GM23338 (cell line): ENCODE measurements around the gene OPTC. TPM values are rescaled to one million over a fixed set of nuclear protein-coding genes. Genes with fewer than 3 reads are reported as not detected.

Experiments used
- ATAC-seq: fragments of 200-7000 bp; cut with Tn5 transposase; 3 replicates; pipeline ENCODE4 v1.9.1; 2020
- DNase-seq: peaks from one replicate; pipeline ENCODE4 v3.0.0-alpha.2; 2015; ENCODE audit warnings: low spot score
- H2AFZ ChIP-seq: fragments of 200-600 bp; sonication (generic); 2 replicates; pipeline ENCODE4 v1.8.0; 2016; ENCODE audit warnings: antibody characterized with exemption, mild to moderate bottlenecking, moderate library complexity
- H3F3A ChIP-seq: fragments of 200-600 bp; sonication (generic); replicated peaks from 2 replicates; pipeline ENCODE4 v1.8.0; 2017; ENCODE audit warnings: antibody characterized with exemption, mixed run types, low read depth
- H3K27ac ChIP-seq: fragments of 200-600 bp; sonication (generic); 2 replicates; pipeline ENCODE4 v1.6.1; 2016; ENCODE audit warnings: low read depth
- H3K27me3 ChIP-seq: fragments of 200-600 bp; sonication (generic); 2 replicates; pipeline ENCODE4 v1.8.0; 2016; ENCODE audit warnings: mild to moderate bottlenecking, mixed run types, moderate library complexity; ENCODE audit not compliant: insufficient read depth
- H3K36me3 ChIP-seq: fragments of 200-600 bp; sonication (generic); 2 replicates; pipeline ENCODE4 v1.8.0; 2016; ENCODE audit warnings: mild to moderate bottlenecking; ENCODE audit not compliant: insufficient read depth
- H3K4me1 ChIP-seq: fragments of 200-600 bp; sonication (generic); 2 replicates; pipeline ENCODE4 v1.8.0; 2016; ENCODE audit warnings: mild to moderate bottlenecking, moderate library complexity; ENCODE audit not compliant: insufficient read depth
- H3K4me2 ChIP-seq: fragments of 200-600 bp; sonication (generic); 2 replicates; pipeline ENCODE4 v1.7.1; 2017; ENCODE audit warnings: mixed run types
- H3K4me3 ChIP-seq: fragments of 200-600 bp; sonication (generic); 2 replicates; pipeline ENCODE4 v1.6.1; 2016; ENCODE audit warnings: mixed run types
- H3K79me2 ChIP-seq: fragments of 200-600 bp; sonication (generic); replicated peaks from 2 replicates; pipeline ENCODE4 v1.8.0; 2017; ENCODE audit warnings: mild to moderate bottlenecking; ENCODE audit not compliant: insufficient read depth
- H3K9me2 ChIP-seq: fragments of 200-600 bp; sonication (generic); 2 replicates; pipeline ENCODE4 v1.8.0; 2017; ENCODE audit not compliant: insufficient read depth
- H4K20me1 ChIP-seq: fragments of 200-600 bp; sonication (generic); replicated peaks from 2 replicates; pipeline ENCODE4 v1.8.0; 2017; ENCODE audit warnings: mild to moderate bottlenecking; ENCODE audit not compliant: insufficient read depth
- H3K27ac Mint-ChIP-seq: 2 replicates; pipeline ENCODE4 v1.8.0; 2020; ENCODE audit warnings: inconsistent platforms, mild to moderate bottlenecking, moderate library complexity, mixed read lengths
- H3K27me3 Mint-ChIP-seq: 3 replicates; pipeline ENCODE4 v1.8.0; 2022; ENCODE audit warnings: low read depth, mild to moderate bottlenecking, moderate library complexity, mixed read lengths, inconsistent platforms; ENCODE audit not compliant: insufficient read depth, poor library complexity
- H3K36me3 Mint-ChIP-seq: 3 replicates; pipeline ENCODE4 v1.8.0; 2021; ENCODE audit warnings: low read depth, mild to moderate bottlenecking, inconsistent platforms, moderate library complexity, mixed read lengths
- H3K4me1 Mint-ChIP-seq: 3 replicates; pipeline ENCODE4 v1.8.0; 2020; ENCODE audit warnings: mild to moderate bottlenecking, inconsistent platforms, mixed read lengths
- H3K4me3 Mint-ChIP-seq: 3 replicates; pipeline ENCODE4 v1.8.0; 2021; ENCODE audit warnings: moderate library complexity, mild to moderate bottlenecking, inconsistent platforms, mixed read lengths
- H3K9me3 Mint-ChIP-seq: 3 replicates; pipeline ENCODE4 v1.8.0; 2020; ENCODE audit warnings: moderate library complexity, mild to moderate bottlenecking, inconsistent platforms, mixed read lengths
- CREB1 ChIP-seq: fragments of 250-450 bp; sonication (Bioruptor Pico); IDR thresholded peaks from 2 replicates; pipeline ENCODE4 v1.5.0; 2020; ENCODE audit warnings: low read depth, mild to moderate bottlenecking, moderate library complexity
- ETS1 ChIP-seq: IDR thresholded peaks from 2 replicates; pipeline ENCODE4 v1.6.1; 2016; ENCODE audit warnings: antibody characterized with exemption
- EZH2 ChIP-seq: fragments of 200-600 bp; sonication (generic); IDR thresholded peaks from one replicate; pipeline ENCODE4 v1.8.0; 2017; ENCODE audit warnings: antibody characterized with exemption, mild to moderate bottlenecking, low read depth; ENCODE audit not compliant: unreplicated experiment
- EZH2phosphoT487 ChIP-seq: fragments of 200-600 bp; sonication (generic); IDR thresholded peaks from one replicate; pipeline ENCODE4 v1.8.1; 2018; ENCODE audit warnings: antibody characterized with exemption; ENCODE audit not compliant: unreplicated experiment
- REST ChIP-seq: IDR thresholded peaks from one replicate; pipeline ENCODE4 v1.6.1; 2018; ENCODE audit warnings: antibody characterized with exemption; ENCODE audit not compliant: unreplicated experiment
- STAT1 ChIP-seq: IDR thresholded peaks from one replicate; pipeline ENCODE4 v1.6.1; 2016; ENCODE audit warnings: antibody characterized with exemption; ENCODE audit not compliant: unreplicated experiment
- ZNF114 ChIP-seq: fragments of 250-450 bp; sonication (Bioruptor Pico); IDR thresholded peaks from 2 replicates; pipeline ENCODE4 v1.5.0; 2020; ENCODE audit warnings: mild to moderate bottlenecking, moderate library complexity
- ZNF331 ChIP-seq: fragments of 250-450 bp; sonication (Bioruptor Pico); IDR thresholded peaks from 2 replicates; pipeline ENCODE4 v1.5.0; 2020; ENCODE audit warnings: low read depth, mild to moderate bottlenecking, moderate library complexity
- polyA plus RNA-seq: library from polyadenylated mRNA; unstranded; fragments of >200 nt; fragmentation: Nextera tagmentation; extraction: Ambion mirVana; gene quantifications from 2 replicates; pipeline ENCODE4 v1.2.1, GENCODE V29; 2016
- total RNA-seq: library from RNA; depleted of rRNA; stranded (reverse); fragments of >200 nt; shearing (Covaris generic); gene quantifications from 2 replicates; pipeline ENCODE4 v1.2.3, GENCODE V29; 2014
- TF ChIP-seq, protein P1 (sequence below), 2 experiments: fragments of 200-600 bp in 1 of 2; sonication (generic) in 1 of 2; conservative IDR thresholded peaks; 2 replicates each; pipeline versions ENCODE4 v1.5.1 to v1.6.1; 2016 to 2017; ENCODE audit warnings: antibody characterized with exemption in 2 of 2, low read depth in 2 of 2, mild to moderate bottlenecking in 2 of 2, moderate library complexity in 1 of 2

The OPTC gene
- total and polyA plus RNA-seq, 2 experiments from 2014 or later, result 0.50 to 1.0 TPM

DNA sequence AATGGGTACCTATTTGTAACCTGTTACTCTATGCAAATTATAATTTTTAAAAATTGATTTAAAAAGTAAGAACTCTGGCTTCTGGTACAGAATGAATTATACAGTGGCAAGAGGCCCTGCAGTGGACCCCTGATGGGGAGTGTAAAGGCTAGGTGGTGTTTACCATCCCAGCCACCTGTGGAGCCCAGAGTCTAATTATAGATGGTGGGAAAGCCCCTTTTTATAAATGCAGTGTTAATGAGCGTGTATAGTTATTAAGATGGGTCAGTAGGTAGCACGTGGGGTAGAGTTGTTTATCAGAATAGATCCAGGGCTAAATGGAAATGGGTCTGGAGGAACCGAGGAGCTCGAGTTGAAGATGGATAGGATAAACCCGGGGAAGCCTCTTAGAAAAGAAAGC is 32.2 kb upstream of the OPTC start:
- H3K79me2 ChIP-seq, result no peaks in the 10 kb centered on the region
- no peak for TF ChIP-seq ZNF114 (CRISPR knock-in tag)
- TF ChIP-seq CREB1 (CRISPR knock-in tag), result no peak
- TF ChIP-seq, protein P1, sequence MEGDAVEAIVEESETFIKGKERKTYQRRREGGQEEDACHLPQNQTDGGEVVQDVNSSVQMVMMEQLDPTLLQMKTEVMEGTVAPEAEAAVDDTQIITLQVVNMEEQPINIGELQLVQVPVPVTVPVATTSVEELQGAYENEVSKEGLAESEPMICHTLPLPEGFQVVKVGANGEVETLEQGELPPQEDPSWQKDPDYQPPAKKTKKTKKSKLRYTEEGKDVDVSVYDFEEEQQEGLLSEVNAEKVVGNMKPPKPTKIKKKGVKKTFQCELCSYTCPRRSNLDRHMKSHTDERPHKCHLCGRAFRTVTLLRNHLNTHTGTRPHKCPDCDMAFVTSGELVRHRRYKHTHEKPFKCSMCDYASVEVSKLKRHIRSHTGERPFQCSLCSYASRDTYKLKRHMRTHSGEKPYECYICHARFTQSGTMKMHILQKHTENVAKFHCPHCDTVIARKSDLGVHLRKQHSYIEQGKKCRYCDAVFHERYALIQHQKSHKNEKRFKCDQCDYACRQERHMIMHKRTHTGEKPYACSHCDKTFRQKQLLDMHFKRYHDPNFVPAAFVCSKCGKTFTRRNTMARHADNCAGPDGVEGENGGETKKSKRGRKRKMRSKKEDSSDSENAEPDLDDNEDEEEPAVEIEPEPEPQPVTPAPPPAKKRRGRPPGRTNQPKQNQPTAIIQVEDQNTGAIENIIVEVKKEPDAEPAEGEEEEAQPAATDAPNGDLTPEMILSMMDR (conservative IDR thresholded peaks at IDR 0.05; ENCODE audit: low read depth in 2 of 2), result no peak
- TF ChIP-seq EZH2, result no peak
- no peak for TF ChIP-seq EZH2phosphoT487
- TF ChIP-seq ETS1, result no peak
- no peak overlapping the region for H3K27ac Mint-ChIP-seq

DNA sequence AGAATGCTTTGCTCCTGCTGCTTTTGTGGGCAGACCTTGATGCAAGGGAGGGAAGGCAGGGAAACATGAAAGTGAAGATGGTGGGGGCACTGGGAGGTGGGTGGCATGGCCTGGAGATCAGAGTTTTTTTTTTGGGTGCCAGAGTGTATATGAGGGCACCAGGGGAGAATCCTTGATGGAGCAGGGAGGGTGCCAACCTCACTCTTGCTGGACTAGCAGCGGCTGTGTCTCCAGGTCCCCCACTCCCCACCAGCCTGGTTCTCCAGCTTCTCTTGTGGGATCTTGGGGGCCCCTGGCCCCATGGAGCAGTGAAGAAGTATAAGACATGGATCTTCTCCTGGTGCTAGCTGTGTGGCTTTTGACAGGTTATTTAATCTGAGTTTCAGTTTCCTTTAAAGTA is 31.8 kb upstream of the OPTC start:
- Histone ChIP-seq H3F3A (no peaks in the 10 kb centered on the region), H3K79me2 (no peaks in the 10 kb centered on the region), H3K9me2 (no peaks in the 10 kb centered on the region), H3K27ac (no peak overlapping the region), H3K27me3 (no peaks in the 10 kb centered on the region), H3K4me1 (no peaks in the 10 kb centered on the region), H3K4me3 (no peak overlapping the region), H2AFZ (no peak overlapping the region), H3K4me2 (no peak overlapping the region), H3K36me3 (no peaks in the 10 kb centered on the region), H4K20me1 (no peaks in the 10 kb centered on the region)
- H3K36me3 Mint-ChIP-seq, result no peaks in the 10 kb centered on the region
- DNase-seq, result no peak
- H3K27me3 Mint-ChIP-seq, result peaks cover 7% of the 10 kb centered on the region
- no peak overlapping the region for H3K4me3 Mint-ChIP-seq
- H3K27ac Mint-ChIP-seq, result no peak overlapping the region
- peaks cover 26% of the 10 kb centered on the region for H3K4me1 Mint-ChIP-seq
- ATAC-seq, result no peak
- H3K9me3 Mint-ChIP-seq, result no peaks in the 10 kb centered on the region
- no peak for TF ChIP-seq EZH2phosphoT487
- no peak for TF ChIP-seq ETS1
- no peak for TF ChIP-seq ZNF331
- no peak for TF ChIP-seq CREB1 (CRISPR knock-in tag)
- TF ChIP-seq REST, result no peak
- no peak for TF ChIP-seq STAT1

More for the DNA sequence above, 32.2 kb upstream of the OPTC start:
- Mint-ChIP-seq H3K9me3 (no peaks in the 10 kb centered on the region), H3K36me3 (no peaks in the 10 kb centered on the region), H3K4me3 (no peak overlapping the region), H3K27me3 (peaks cover 7% of the 10 kb centered on the region), H3K4me1 (peaks cover 24% of the 10 kb centered on the region)
- no peak overlapping the region for H3K4me3 ChIP-seq
- no peak overlapping the region for H3K4me2 ChIP-seq
- DNase-seq (no peak), ATAC-seq (no peak)
- H4K20me1 ChIP-seq, result no peaks in the 10 kb centered on the region
- no peak overlapping the region for H3K27ac ChIP-seq
- H3K9me2 ChIP-seq, result no peaks in the 10 kb centered on the region
- H3F3A ChIP-seq, result no peaks in the 10 kb centered on the region
- no peak overlapping the region for H2AFZ ChIP-seq
- H3K27me3 ChIP-seq, result no peaks in the 10 kb centered on the region
- H3K36me3 ChIP-seq, result no peaks in the 10 kb centered on the region
- H3K4me1 ChIP-seq, result no peaks in the 10 kb centered on the region
